ENCODE data around the gene SH3TC2. TPM values are rescaled to one million over a fixed set of nuclear protein-coding genes. Genes with fewer than 3 reads are reported as not detected.

The SH3TC2 gene
- polyA plus RNA-seq, 1 experiment, result 1.9 TPM

GRCh38 chr5:148996270-148996669 is 66.6 kb downstream of the SH3TC2 start:
- Histone ChIP-seq H3K36me3 (ENCODE audit: control insufficient read depth, insufficient read depth, low read length) (no peaks in the 10 kb centered on the region), H3K27me3 (ENCODE audit: control insufficient read depth, insufficient read depth, low read length) (no peaks in the 10 kb centered on the region), H3K4me3 (ENCODE audit: low read depth, low read length) (no peak overlapping the region)
- DNase-seq (ENCODE audit: low read depth), result no peak
- ChIA-PET CTCF (interaction anchor here (0.7 to 7.7 kb wide), 14 partner anchors 18 to 263 kb away, joined by 3 to 68 read pairs (median 5); partner anchors contain the start of gene ADRB2), POLR2A (no interaction called here)
- TF ChIP-seq CTCF (IDR thresholded peaks at IDR 0.05; ENCODE audit: insufficient read depth, low read depth, low read length), result no peak

- CTCF ChIA-PET, result interaction anchor here (0.8 to 7.7 kb wide), 11 partner anchors 8 to 263 kb away, joined by 3 to 68 read pairs (median 5); partner anchors contain the start of gene ADRB2
- Histone ChIP-seq H3K36me3 (ENCODE audit: control insufficient read depth, insufficient read depth, low read length) (no peaks in the 10 kb centered on the region), H3K4me3 (ENCODE audit: low read depth, low read length) (no peak overlapping the region), H3K27me3 (ENCODE audit: control insufficient read depth, insufficient read depth, low read length) (no peaks in the 10 kb centered on the region)
- no peak for DNase-seq (ENCODE audit: low read depth)
- TF ChIP-seq CTCF (IDR thresholded peaks at IDR 0.05; ENCODE audit: insufficient read depth, low read depth, low read length), result no peak
- POLR2A ChIA-PET, result no interaction called here
Measured at GRCh38 chr5:148995791-148996190, 67.1 kb downstream of the SH3TC2 start.

GRCh38 chr5:148993283-148993936 is 69.5 kb downstream of the SH3TC2 start:
- CTCF ChIA-PET, result interaction anchor here (1.6 to 7.7 kb wide), 2 partner anchors 173 to 253 kb away, joined by 4 to 68 read pairs; no protein-coding TSS in a partner anchor
- no peak for DNase-seq (ENCODE audit: low read depth)
- Histone ChIP-seq H3K4me3 (ENCODE audit: low read depth, low read length) (no peak overlapping the region), H3K27me3 (ENCODE audit: control insufficient read depth, insufficient read depth, low read length) (no peaks in the 10 kb centered on the region), H3K36me3 (ENCODE audit: control insufficient read depth, insufficient read depth, low read length) (no peaks in the 10 kb centered on the region)
- POLR2A ChIA-PET, result no interaction called here
- no peak for TF ChIP-seq CTCF (IDR thresholded peaks at IDR 0.05; ENCODE audit: insufficient read depth, low read depth, low read length)

- POLR2A ChIA-PET, result interaction anchor here (0.5 kb wide), 1 partner anchor 11 kb away, joined by 11 read pairs; no protein-coding TSS in a partner anchor
- CTCF ChIA-PET, result interaction anchor here (1.0 to 7.7 kb wide), 4 partner anchors 15 to 262 kb away, joined by 3 to 68 read pairs (median 11); no protein-coding TSS in a partner anchor
- TF ChIP-seq CTCF (IDR thresholded peaks at IDR 0.05; ENCODE audit: insufficient read depth, low read depth, low read length), result no peak
Measured at GRCh38 chr5:148992265-148992664, 70.6 kb downstream of the SH3TC2 start.

GRCh38 chr5:148991566-148991965 is 71.3 kb downstream of the SH3TC2 start:
- no peaks in the 10 kb centered on the region for H3K36me3 ChIP-seq (ENCODE audit: control insufficient read depth, insufficient read depth, low read length)
- H3K27me3 ChIP-seq (ENCODE audit: control insufficient read depth, insufficient read depth, low read length), result no peaks in the 10 kb centered on the region
- ChIA-PET POLR2A (no interaction called here), CTCF (interaction anchor here (0.8 to 2.1 kb wide), 7 partner anchors 13 to 261 kb away, joined by 3 to 14 read pairs (median 4); no protein-coding TSS in a partner anchor)
- no peak for TF ChIP-seq CTCF (IDR thresholded peaks at IDR 0.05; ENCODE audit: insufficient read depth, low read depth, low read length)
- no peak overlapping the region for H3K4me3 ChIP-seq (ENCODE audit: low read depth, low read length)
- DNase-seq (ENCODE audit: low read depth), result no peak

More at GRCh38 chr5:148992265-148992664, 70.6 kb downstream of the SH3TC2 start:
- no peaks in the 10 kb centered on the region for H3K36me3 ChIP-seq (ENCODE audit: control insufficient read depth, insufficient read depth, low read length)
- H3K27me3 ChIP-seq (ENCODE audit: control insufficient read depth, insufficient read depth, low read length), result no peaks in the 10 kb centered on the region
- DNase-seq (ENCODE audit: low read depth), result no peak
- no peak overlapping the region for H3K4me3 ChIP-seq (ENCODE audit: low read depth, low read length)
